Measurements from ENCODE around the gene TATDN3. TPM values are rescaled to one million over a fixed set of nuclear protein-coding genes. Genes with fewer than 3 reads are reported as not detected.
A peak's percentile ranks its signal among the peaks of the same experiment; 100 is the strongest.
"Not testable (repeated sequence)": the region's sequence is repeated elsewhere in the genome, so short reads cannot be mapped to it uniquely, and the experiment has no call there.

TATDN3 gene
- total and polyA plus RNA-seq, 2 donors = 19.1 TPM

- WGBS = under 1% methylated on average over 54 of the region's 54 CpGs
- Histone ChIP-seq H3K4me3 (ENCODE audit: low read length in 2 of 2) (peak within 1 kb of the TSS; percentile 57 to 83), H3K36me3 (ENCODE audit: control insufficient read depth in 2 of 2, insufficient read depth in 2 of 2, low read length in 1 of 2) (no peaks in the 10 kb centered on the region), H3K9me3 (ENCODE audit: control insufficient read depth in 2 of 2, insufficient read depth in 1 of 2, low read length in 1 of 2) (no peaks in the 10 kb centered on the region), H3K27me3 (ENCODE audit: control insufficient read depth in 2 of 2, insufficient read depth in 1 of 2, low read length in 1 of 2) (no peaks in the 10 kb centered on the region), H3K27ac (ENCODE audit: low read depth in 1 of 2, low read length in 1 of 2) (peak within 1 kb of the TSS; percentile 28 to 87), H3K4me1 (ENCODE audit: control insufficient read depth in 2 of 2, insufficient read depth in 2 of 2, low read length in 2 of 2) (peaks cover 8 to 17% of the 10 kb centered on the region in 2 donors)
- DNase-seq (ENCODE audit: low read depth in 6 of 9, low spot score in 9 of 9) = peak; percentile 44 to 89 (median 76)
Measured at GRCh38 chr1:212857992-212858460, 66.3 kb downstream of the TATDN3 start, which contains the start of gene FLVCR1. TSS of gene FLVCR1 (plus strand) at chr1:212858275. CDS start at chr1:212858453, 178 bp downstream.

GRCh38 chr1:212858461-212859265, 67.0 kb downstream of the TATDN3 start:
- DNase-seq (ENCODE audit: low read depth in 6 of 9, low spot score in 9 of 9) = peak in 4 of 9 donors; percentile 10 to 42 (median 14)
- peak overlapping the region; percentile 57 to 83 for H3K4me3 ChIP-seq (ENCODE audit: low read length in 2 of 2)
- peaks cover 8 to 17% of the 10 kb centered on the region in 2 donors for H3K4me1 ChIP-seq (ENCODE audit: control insufficient read depth in 2 of 2, insufficient read depth in 2 of 2, low read length in 2 of 2)
- peak overlapping the region; percentile 28 to 87 for H3K27ac ChIP-seq (ENCODE audit: low read depth in 1 of 2, low read length in 1 of 2)
- H3K9me3 ChIP-seq (ENCODE audit: control insufficient read depth in 2 of 2, insufficient read depth in 1 of 2, low read length in 1 of 2) = no peaks in the 10 kb centered on the region
- no peaks in the 10 kb centered on the region for H3K36me3 ChIP-seq (ENCODE audit: control insufficient read depth in 2 of 2, insufficient read depth in 2 of 2, low read length in 1 of 2)
- 9% methylated on average over 54 of the region's 54 CpGs for WGBS
- H3K27me3 ChIP-seq (ENCODE audit: control insufficient read depth in 2 of 2, insufficient read depth in 1 of 2, low read length in 1 of 2) = no peaks in the 10 kb centered on the region

- no peak for DNase-seq (ENCODE audit: low read depth in 6 of 9, low spot score in 9 of 9)
- peaks cover 8 to 17% of the 10 kb centered on the region in 2 donors for H3K4me1 ChIP-seq (ENCODE audit: control insufficient read depth in 2 of 2, insufficient read depth in 2 of 2, low read length in 2 of 2)
- WGBS = 87% methylated on average over 5 of the region's 5 CpGs
- H3K27me3 ChIP-seq (ENCODE audit: control insufficient read depth in 2 of 2, insufficient read depth in 1 of 2, low read length in 1 of 2) = no peaks in the 10 kb centered on the region
- H3K27ac ChIP-seq (ENCODE audit: low read depth in 1 of 2, low read length in 1 of 2) = no peak overlapping the region
- H3K9me3 ChIP-seq (ENCODE audit: control insufficient read depth in 2 of 2, insufficient read depth in 1 of 2, low read length in 1 of 2) = no peaks in the 10 kb centered on the region
- peaks cover 0 to 3% of the 10 kb centered on the region in 2 donors for H3K36me3 ChIP-seq (ENCODE audit: control insufficient read depth in 2 of 2, insufficient read depth in 2 of 2, low read length in 1 of 2)
- no peak overlapping the region for H3K4me3 ChIP-seq (ENCODE audit: low read length in 2 of 2)
Measured at GRCh38 chr1:212860713-212861581, 69.3 kb downstream of the TATDN3 start.

- H3K9me3 ChIP-seq (ENCODE audit: control insufficient read depth in 2 of 2, insufficient read depth in 1 of 2, low read length in 1 of 2) = no peaks in the 10 kb centered on the region
- no peak for DNase-seq (ENCODE audit: low read depth in 6 of 9, low spot score in 9 of 9)
- H3K36me3 ChIP-seq (ENCODE audit: control insufficient read depth in 2 of 2, insufficient read depth in 2 of 2, low read length in 1 of 2) = peaks cover 0 to 3% of the 10 kb centered on the region in 2 donors
- H3K4me1 ChIP-seq (ENCODE audit: control insufficient read depth in 2 of 2, insufficient read depth in 2 of 2, low read length in 2 of 2) = peaks cover 8 to 13% of the 10 kb centered on the region in 2 donors
- no peak overlapping the region for H3K27ac ChIP-seq (ENCODE audit: low read depth in 1 of 2, low read length in 1 of 2)
- no peak overlapping the region for H3K4me3 ChIP-seq (ENCODE audit: low read length in 2 of 2)
- WGBS = 96% methylated on average over 2 of the region's 2 CpGs
- no peaks in the 10 kb centered on the region for H3K27me3 ChIP-seq (ENCODE audit: control insufficient read depth in 2 of 2, insufficient read depth in 1 of 2, low read length in 1 of 2)
Measured at GRCh38 chr1:212862111-212862690, 70.5 kb downstream of the TATDN3 start.

- DNase-seq (ENCODE audit: low read depth in 6 of 9, low spot score in 9 of 9); H3K36me3 ChIP-seq (ENCODE audit: control insufficient read depth in 2 of 2, insufficient read depth in 2 of 2, low read length in 1 of 2); H3K9me3 ChIP-seq (ENCODE audit: control insufficient read depth in 2 of 2, insufficient read depth in 1 of 2, low read length in 1 of 2); H3K27me3 ChIP-seq (ENCODE audit: control insufficient read depth in 2 of 2, insufficient read depth in 1 of 2, low read length in 1 of 2); H3K27ac ChIP-seq (ENCODE audit: low read depth in 1 of 2, low read length in 1 of 2); H3K4me3 ChIP-seq (ENCODE audit: low read length in 2 of 2); H3K4me1 ChIP-seq (ENCODE audit: control insufficient read depth in 2 of 2, insufficient read depth in 2 of 2, low read length in 2 of 2): not testable (repeated sequence)
- 93% methylated on average over 10 of the region's 10 CpGs for WGBS
Measured at GRCh38 chr1:212863345-212863744, 71.7 kb downstream of the TATDN3 start.

GRCh38 chr1:212864201-212864600, 72.5 kb downstream of the TATDN3 start:
- H3K27ac ChIP-seq (ENCODE audit: low read depth in 1 of 2, low read length in 1 of 2) = no peak overlapping the region
- DNase-seq (ENCODE audit: low read depth in 6 of 9, low spot score in 9 of 9) = no peak
- WGBS = 94% methylated on average over 4 of the region's 4 CpGs
- H3K36me3 ChIP-seq (ENCODE audit: control insufficient read depth in 2 of 2, insufficient read depth in 2 of 2, low read length in 1 of 2) = peaks cover 0 to 3% of the 10 kb centered on the region in 2 donors
- no peaks in the 10 kb centered on the region for H3K9me3 ChIP-seq (ENCODE audit: control insufficient read depth in 2 of 2, insufficient read depth in 1 of 2, low read length in 1 of 2)
- H3K27me3 ChIP-seq (ENCODE audit: control insufficient read depth in 2 of 2, insufficient read depth in 1 of 2, low read length in 1 of 2) = no peaks in the 10 kb centered on the region
- H3K4me3 ChIP-seq (ENCODE audit: low read length in 2 of 2) = no peak overlapping the region
- H3K4me1 ChIP-seq (ENCODE audit: control insufficient read depth in 2 of 2, insufficient read depth in 2 of 2, low read length in 2 of 2) = peaks cover 2% of the 10 kb centered on the region in 2 donors

Other genes with a start within 250 kb of the TATDN3 start
- 4.4 TPM for gene ATF3, start 183.1 kb upstream of the TATDN3 start, total RNA-seq
- 34.6 TPM for gene ATF3, start 183.1 kb upstream of the TATDN3 start, polyA plus RNA-seq
- gene BATF3, start 92.1 kb upstream of the TATDN3 start, total RNA-seq = 21.6 TPM
- 27.2 TPM for gene BATF3, start 92.1 kb upstream of the TATDN3 start, polyA plus RNA-seq
- 48.8 TPM for gene NSL1, start 117 bp upstream of the TATDN3 start, total RNA-seq
- 23.8 TPM for gene NSL1, start 117 bp upstream of the TATDN3 start, polyA plus RNA-seq
- 0.33 TPM for gene SPATA45, start 55.8 kb downstream of the TATDN3 start, total RNA-seq
- 0.18 TPM for gene SPATA45, start 55.8 kb downstream of the TATDN3 start, polyA plus RNA-seq
- 8.7 TPM for gene FLVCR1, start 66.4 kb downstream of the TATDN3 start, total RNA-seq
- 7.3 TPM for gene FLVCR1, start 66.4 kb downstream of the TATDN3 start, polyA plus RNA-seq
- 7.6 TPM for gene VASH2, start 158.6 kb downstream of the TATDN3 start, total RNA-seq
- gene VASH2, start 158.6 kb downstream of the TATDN3 start, polyA plus RNA-seq = 0.82 TPM
- 27.5 TPM for gene ANGEL2, start 224.0 kb downstream of the TATDN3 start, total RNA-seq
- gene ANGEL2, start 224.0 kb downstream of the TATDN3 start, polyA plus RNA-seq = 35.6 TPM

Data from thymus (tissue), 11 donors.